ENCODE data around the gene ITGAL. TPM values are rescaled to one million over a fixed set of nuclear protein-coding genes. Genes with fewer than 3 reads are reported as not detected.

ITGAL gene
- total RNA-seq, 4 donors from 2014 or later: 1.5 to 20.2 (median 6.3) TPM

DNA sequence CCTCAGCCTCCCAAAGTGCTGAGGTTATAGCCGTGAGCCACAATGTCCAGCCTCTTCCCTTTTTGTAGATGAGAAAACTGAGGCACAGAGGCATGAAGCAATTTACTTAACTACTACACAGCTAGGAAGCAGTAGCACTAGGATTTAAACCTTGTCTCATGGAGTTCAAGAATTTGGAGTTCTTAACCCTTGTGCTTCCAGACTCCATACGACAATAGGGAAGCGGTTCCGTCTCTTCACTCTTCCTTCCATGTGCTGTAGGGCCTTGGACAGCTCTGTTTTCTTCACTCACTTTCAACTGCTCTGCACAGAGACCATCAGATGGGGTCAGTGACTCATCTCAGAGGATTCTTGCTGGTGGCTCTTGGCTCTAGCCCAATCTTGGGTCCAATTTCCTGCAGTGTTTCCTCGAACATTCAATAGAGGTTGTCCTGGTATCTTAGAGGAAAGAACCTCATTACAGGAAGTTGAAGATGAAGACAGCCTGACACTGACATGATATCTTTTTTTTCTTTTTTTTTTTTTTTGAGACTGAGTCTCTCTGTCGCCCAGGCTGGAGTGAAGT lies 19.3 kb downstream of the ITGAL start:
- TF ChIP-seq, protein P1, sequence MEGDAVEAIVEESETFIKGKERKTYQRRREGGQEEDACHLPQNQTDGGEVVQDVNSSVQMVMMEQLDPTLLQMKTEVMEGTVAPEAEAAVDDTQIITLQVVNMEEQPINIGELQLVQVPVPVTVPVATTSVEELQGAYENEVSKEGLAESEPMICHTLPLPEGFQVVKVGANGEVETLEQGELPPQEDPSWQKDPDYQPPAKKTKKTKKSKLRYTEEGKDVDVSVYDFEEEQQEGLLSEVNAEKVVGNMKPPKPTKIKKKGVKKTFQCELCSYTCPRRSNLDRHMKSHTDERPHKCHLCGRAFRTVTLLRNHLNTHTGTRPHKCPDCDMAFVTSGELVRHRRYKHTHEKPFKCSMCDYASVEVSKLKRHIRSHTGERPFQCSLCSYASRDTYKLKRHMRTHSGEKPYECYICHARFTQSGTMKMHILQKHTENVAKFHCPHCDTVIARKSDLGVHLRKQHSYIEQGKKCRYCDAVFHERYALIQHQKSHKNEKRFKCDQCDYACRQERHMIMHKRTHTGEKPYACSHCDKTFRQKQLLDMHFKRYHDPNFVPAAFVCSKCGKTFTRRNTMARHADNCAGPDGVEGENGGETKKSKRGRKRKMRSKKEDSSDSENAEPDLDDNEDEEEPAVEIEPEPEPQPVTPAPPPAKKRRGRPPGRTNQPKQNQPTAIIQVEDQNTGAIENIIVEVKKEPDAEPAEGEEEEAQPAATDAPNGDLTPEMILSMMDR (IDR thresholded peaks at IDR 0.05): no peak
- ATAC-seq (ENCODE audit: low FRiP score): no peak
- DNase-seq (ENCODE audit: low spot score): no peak

DNA sequence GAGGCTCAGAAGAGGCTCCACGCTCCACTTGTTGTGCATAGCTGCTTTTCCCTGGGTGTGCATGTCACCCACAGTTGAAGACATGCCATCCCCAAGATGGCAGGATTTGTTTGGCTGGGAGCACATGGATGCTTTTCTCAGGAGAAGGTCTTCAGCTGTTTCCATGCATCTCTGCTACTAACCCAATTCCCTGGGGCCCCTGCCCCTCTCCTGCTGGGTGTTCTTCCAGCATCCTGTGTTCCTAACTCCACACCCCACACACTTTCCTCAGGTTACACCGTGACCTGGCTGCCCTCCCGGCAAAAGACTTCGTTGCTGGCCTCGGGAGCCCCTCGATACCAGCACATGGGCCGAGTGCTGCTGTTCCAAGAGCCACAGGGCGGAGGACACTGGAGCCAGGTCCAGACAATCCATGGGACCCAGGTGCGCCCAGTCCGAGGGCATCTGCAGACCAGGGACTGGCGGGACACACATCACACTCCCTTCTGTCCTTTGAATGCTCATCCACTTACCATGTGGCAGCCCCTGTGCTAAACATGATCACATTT lies 21.5 kb downstream of the ITGAL start:
- DNase-seq (ENCODE audit: low spot score) (no peak), ATAC-seq (ENCODE audit: low FRiP score) (no peak)
- TF ChIP-seq, protein P1 (IDR thresholded peaks at IDR 0.05): no peak

DNA sequence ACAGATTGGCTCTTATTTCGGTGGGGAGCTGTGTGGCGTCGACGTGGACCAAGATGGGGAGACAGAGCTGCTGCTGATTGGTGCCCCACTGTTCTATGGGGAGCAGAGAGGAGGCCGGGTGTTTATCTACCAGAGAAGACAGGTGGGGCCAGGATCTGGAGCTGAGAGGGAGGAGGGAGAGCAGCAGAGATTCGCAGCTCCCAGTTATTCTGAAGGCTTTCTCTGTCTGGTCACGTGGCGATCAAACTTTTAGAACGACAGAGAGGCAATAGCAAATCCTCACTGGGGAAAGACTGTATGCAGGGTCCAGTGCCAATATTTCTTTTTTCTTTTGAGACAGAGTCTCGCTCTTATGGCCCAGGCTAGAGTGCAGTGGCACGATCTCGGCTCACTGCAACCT lies 22.2 kb downstream of the ITGAL start:
- TF ChIP-seq, protein P1 (IDR thresholded peaks at IDR 0.05): no peak
- ATAC-seq (ENCODE audit: low FRiP score) (no peak), DNase-seq (ENCODE audit: low spot score) (no peak)

DNA sequence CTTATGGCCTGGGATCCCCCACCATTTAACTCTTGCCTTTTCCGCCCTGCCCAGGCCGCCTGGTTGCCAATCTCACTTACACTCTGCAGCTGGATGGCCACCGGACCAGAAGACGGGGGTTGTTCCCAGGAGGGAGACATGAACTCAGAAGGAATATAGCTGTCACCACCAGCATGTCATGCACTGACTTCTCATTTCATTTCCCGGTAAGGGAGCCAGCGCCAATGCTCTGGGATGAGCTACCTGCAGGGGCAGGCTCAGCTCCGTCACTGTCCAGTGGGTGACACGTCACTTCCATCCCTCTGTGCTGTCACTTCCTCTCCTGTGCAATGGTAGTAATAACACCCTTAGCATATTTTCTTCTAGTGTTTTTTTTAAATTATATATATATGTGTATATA lies 26.7 kb downstream of the ITGAL start:
- no peak for DNase-seq (ENCODE audit: low spot score)
- TF ChIP-seq, protein P1 (IDR thresholded peaks at IDR 0.05): no peak
- no peak for ATAC-seq (ENCODE audit: low FRiP score)

DNA sequence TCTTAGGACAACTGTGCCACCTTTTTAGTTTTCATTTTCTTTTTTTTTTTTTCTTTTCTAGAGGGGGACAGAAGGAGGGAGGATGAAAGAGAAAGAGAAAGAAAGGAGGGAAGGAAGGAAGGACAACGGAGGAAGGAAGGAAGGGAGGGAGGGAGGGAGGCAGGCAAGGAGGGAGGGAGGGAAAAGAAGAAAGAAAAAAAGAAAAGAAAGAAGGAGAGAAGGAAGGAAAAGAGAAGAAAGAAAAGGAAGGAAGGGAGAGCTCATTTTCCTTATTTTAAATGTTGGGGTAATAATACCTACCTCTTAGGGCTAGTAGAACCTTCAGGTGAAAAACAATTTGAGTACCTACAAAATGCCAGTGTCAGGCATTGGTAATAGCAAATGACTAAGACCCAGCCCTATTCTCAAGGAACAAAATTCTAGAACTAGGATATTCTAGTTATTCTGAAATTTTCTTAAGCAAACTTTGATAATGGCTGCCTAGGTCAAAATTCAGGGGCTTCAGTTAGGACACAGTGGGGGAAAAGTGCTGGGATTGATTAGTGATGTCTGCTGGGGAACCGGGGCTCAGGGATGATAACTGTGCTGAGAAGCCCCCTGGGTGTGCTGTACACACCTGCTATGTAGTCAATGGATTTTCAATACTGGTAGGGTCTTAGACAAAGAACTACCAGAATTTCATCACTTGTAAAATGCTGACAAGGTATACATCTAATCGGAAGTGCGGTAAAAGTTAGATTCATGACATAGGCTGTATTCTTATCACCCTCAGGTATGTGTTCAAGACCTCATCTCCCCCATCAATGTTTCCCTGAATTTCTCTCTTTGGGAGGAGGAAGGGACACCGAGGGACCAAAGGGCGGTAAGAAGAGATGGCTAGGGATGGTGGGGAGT lies 31.1 kb downstream of the ITGAL start:
- ATAC-seq (ENCODE audit: low FRiP score): no peak
- no peak for DNase-seq (ENCODE audit: low spot score)
- TF ChIP-seq, protein P1 (IDR thresholded peaks at IDR 0.05): no peak

DNA sequence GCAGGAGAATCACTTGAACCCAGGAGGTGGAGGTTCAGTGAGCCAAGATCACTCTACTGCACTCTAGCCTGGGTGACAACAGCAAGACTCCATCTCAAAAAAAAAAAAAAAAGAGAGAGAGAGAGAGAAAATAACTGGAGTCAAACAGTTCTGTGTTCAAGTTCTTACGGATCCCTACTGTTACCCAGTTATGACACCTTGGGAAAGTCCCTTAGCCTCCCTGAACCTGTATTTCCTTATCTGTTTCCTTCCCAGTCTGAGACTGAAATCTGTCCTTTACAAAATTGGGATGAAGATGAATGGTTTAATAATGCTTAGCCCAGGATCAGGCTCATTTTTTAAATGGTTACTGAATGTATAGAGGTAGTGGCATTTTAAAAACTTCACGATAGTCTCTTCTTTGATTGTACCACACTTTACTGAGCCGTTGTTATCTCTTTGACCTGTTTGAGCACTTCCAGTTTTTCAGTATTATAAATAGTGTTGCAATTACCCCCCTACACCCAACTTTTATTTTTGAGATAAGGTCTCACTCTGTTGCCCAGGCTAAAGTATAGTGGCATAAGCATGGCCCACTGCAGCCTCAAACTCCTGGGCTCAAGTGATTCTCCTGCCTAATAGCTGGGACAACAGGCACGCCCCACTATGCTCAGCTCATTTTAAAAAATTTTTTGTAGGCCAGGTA lies 36.7 kb downstream of the ITGAL start:
- no peak for DNase-seq (ENCODE audit: low spot score)
- TF ChIP-seq, protein P1 (IDR thresholded peaks at IDR 0.05): no peak
- ATAC-seq (ENCODE audit: low FRiP score): no peak
